GM12872 (cell line): Measurements from ENCODE around the gene GPR61.

Source experiments
- TF ChIP-seq, protein P1 (sequence below): IDR thresholded peaks from 3 replicates; pipeline ENCODE4 v1.5.1; 2011; ENCODE audit warnings: low read depth, mild to moderate bottlenecking, low read length, moderate library complexity; ENCODE audit not compliant: insufficient read depth

The GPR61 gene

DNA sequence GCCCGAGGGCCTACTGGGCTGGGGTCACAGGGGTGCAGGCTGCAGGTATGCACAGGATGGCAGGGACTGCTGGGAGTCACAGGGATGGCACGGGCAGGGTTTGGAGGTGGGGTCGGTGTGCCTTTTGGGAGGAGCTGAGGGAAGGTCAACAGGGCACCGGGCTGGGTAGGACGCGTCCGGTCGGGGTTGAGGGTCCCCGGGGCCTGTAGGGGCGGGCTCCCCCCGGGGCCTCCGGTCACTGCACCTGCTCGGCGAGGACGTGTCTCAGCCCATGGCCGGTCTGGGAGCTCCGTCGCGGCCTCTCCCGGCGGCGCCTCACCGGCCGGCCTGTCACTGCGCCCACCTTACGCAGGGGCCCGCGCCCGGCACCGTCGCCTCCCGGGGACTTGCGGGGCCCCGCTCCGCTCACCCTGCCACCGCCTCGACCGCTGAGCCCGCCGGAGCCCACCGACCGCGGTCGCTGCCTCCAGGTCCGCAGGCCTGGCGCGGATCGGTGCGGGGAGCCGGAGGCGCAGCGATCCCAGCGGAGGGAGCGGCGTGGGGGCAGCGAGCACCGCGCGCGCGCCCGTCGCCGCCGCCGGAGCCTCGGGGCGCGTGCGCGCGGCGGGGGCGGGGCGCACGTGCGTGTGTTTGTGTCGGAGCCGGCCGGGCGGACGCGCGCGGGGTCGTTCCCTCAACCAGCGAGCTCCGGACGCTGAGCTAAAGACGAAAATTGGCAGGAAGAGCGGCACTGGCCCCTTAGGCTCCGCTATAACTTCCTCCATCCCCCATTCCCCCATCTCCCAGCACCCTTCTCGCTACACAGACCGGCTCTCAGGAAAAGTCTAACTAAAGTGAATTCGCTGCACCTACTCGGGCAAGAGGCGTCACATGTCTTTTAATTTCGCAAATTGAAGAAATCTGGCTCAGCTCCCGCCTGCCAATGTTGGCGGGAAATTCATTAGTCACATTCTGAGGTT, 30.2 kb upstream of the GPR61 start, which contains the start of gene AMIGO1:
Gene AMIGO1 (minus strand): TSS at position 552 of the 959 bp plus-strand sequence. CDS start 815 bp downstream, outside the sequence.
- TF ChIP-seq, protein P1, sequence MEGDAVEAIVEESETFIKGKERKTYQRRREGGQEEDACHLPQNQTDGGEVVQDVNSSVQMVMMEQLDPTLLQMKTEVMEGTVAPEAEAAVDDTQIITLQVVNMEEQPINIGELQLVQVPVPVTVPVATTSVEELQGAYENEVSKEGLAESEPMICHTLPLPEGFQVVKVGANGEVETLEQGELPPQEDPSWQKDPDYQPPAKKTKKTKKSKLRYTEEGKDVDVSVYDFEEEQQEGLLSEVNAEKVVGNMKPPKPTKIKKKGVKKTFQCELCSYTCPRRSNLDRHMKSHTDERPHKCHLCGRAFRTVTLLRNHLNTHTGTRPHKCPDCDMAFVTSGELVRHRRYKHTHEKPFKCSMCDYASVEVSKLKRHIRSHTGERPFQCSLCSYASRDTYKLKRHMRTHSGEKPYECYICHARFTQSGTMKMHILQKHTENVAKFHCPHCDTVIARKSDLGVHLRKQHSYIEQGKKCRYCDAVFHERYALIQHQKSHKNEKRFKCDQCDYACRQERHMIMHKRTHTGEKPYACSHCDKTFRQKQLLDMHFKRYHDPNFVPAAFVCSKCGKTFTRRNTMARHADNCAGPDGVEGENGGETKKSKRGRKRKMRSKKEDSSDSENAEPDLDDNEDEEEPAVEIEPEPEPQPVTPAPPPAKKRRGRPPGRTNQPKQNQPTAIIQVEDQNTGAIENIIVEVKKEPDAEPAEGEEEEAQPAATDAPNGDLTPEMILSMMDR, result no peak

GRCh38 chr1:109513110-109513710, 26.5 kb upstream of the GPR61 start:
- TF ChIP-seq, protein P1, result no peak

GRCh38 chr1:109514846-109515245, 24.8 kb upstream of the GPR61 start:
- TF ChIP-seq, protein P1, result no peak

GRCh38 chr1:109516872-109517271, 22.8 kb upstream of the GPR61 start:
- TF ChIP-seq, protein P1, result no peak

DNA sequence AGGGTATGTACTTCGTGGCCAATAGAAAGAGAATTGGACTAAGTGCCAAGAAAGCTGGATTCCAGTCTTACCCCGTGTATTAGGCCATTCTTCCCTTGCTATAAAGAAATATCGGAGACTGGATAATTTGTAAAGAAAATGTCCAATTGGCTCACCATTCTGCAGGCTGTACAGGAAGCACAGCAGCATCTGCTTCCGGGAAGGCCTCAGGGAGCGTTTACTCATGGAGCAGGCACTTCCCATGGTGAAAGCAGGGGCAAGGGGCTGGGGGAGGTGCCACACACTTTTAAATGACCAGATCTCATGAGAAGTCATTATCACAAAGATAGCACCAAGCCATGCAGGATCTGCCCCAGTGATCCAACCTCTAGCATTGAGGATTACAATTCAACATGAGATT, 22.3 kb upstream of the GPR61 start:
- TF ChIP-seq, protein P1, result no peak

GRCh38 chr1:109521002-109521951, 18.4 kb upstream of the GPR61 start:
- TF ChIP-seq, protein P1, result no peak
